GM19467 (cell line): ENCODE measurements around the gene C3orf22.
"Not testable (repeated sequence)": the region's sequence is repeated elsewhere in the genome, so short reads cannot be mapped to it uniquely, and the experiment has no call there.

Experiments used
- ATAC-seq: cut with Tn5 transposase; IDR thresholded peaks from one replicate; pipeline ENCODE4 v1.9.1; 2021; ENCODE audit warnings: mild to moderate bottlenecking, moderate library complexity; ENCODE audit not compliant: unreplicated experiment

Gene C3orf22

GRCh38 chr3:126544596-126545281 lies 14.0 kb downstream of the C3orf22 start:
- ATAC-seq: no peak

DNA sequence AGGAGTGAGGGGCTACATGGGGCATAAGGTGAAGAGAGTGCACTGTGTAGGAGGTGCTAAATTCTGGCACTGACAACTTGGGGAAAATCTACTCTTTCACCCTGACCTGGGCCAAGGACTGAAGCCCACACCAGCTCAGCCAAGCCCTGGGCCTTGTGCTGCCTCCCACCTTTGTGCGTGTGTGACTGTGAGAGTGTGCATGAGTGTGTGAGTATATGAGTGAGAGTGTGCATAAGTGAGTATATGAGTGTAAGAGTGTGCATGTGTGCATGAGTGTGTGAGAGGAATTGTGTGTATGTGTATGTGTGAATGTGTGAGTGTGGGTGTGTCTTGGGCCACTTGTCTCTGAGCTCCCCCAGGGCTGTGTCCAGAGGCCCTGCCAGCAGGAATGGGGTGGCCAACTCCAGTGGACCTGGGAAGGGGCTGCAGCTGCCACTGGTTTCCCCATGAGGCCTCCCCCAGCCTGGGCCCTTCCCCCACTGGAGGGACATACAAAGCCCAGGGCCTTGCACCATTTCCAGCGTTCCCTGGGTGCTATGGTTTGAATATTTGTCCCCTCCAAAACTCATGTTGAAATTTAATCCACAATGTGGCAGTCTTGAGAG lies 15.2 kb downstream of the C3orf22 start:
- ATAC-seq: no peak

GRCh38 chr3:126542340-126543241 lies 16.1 kb downstream of the C3orf22 start:
- ATAC-seq: no peak

DNA sequence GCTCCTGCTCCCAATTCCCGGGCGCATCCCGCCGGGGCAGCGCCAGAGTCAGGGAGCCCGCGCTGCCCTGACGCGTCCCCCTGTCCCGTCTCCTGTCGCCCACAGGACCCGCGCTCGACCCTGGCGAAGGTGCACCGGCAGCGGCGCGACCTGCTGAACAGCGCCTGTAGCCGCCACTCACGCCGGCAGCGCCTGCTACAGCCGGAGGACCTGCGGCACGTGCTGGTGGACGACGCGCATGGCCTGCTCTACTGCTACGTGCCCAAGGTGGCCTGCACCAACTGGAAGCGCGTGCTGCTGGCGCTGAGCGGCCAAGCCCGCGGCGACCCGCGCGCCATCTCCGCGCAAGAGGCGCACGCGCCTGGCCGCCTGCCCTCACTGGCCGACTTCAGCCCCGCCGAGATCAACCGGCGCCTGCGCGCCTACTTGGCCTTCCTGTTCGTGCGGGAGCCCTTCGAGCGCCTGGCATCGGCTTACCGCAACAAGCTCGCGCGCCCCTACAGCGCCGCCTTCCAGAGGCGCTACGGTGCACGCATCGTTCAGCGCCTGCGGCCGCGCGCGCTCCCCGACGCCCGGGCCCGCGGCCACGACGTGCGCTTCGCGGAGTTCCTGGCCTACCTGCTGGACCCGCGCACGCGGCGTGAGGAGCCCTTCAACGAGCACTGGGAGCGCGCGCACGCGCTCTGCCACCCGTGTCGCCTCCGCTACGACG lies 16.9 kb downstream of the C3orf22 start:
- no peak for ATAC-seq

- no peak for ATAC-seq
These were observed 17.6 kb downstream of the C3orf22 start for GRCh38 chr3:126540951-126541627.

DNA sequence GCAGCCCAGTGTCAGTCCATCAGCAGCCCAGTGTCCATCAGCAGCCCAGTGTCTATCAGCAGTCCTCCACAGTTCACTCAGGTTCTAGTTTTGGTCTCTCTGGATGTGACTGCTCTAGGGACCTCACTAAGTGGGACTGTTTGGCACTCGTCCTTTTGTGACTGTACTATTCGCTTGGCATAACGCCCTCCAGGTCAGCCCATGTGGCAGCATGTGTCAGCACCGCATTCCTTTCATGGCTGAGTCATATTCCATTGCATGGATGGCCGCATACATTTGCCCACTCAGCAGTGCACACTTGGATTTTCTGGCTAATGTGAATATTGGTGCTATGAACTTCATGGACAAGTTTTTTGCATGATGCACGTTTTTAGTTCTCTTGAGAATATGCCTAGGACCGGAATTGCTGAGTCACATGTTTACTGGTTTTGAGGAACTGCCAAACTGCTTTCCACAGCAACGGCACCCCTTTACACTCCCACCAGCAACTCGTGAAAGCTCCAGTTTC lies 18.3 kb downstream of the C3orf22 start:
- no peak for ATAC-seq

DNA sequence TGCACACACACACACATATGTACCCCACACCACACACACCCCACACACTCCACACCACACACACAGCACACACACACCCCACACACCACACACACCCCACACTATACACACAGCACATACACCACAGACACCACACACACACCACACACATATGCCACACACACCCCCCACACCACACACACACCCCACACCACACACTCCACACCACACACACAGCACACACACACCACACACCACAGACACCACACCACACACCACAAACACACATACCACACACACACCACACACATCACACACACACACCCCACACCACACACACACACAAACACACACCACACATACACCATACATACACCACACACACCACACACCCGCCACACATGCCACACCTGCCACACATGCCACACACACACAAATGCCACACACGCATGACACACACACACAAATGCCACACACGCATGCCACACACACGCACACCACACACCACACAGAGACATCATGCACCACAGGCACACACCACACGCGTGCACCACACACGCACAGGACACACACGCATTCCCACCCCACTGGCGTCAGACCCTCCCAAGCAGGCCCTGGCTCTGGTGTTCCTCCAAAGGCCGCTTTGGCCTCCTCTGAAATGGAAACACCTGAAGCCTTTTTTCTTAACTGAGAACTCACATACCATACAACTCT lies 19.0 kb downstream of the C3orf22 start:
- no peak for ATAC-seq

DNA sequence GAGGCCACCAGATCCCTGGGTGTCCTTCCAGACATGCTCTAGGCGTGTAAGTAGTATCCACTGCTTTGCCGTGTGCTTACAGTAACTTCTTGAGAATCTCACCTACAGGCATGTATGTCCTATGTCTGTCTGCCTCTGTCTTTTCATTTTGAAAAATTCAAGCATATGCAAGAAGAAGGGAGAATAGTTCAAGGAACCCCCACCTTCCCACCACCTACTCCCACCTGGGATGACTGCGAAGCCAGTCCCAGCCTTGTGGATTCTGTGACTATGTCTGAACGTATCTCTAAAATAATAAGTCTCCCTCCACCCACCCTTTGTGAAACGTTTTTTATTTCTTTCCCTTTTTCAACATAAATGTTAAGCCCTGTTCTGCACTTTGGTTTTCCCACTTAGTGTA lies 19.8 kb downstream of the C3orf22 start:
- ATAC-seq: no peak

GRCh38 chr3:126538316-126538715 lies 20.4 kb downstream of the C3orf22 start:
- ATAC-seq: no peak

DNA sequence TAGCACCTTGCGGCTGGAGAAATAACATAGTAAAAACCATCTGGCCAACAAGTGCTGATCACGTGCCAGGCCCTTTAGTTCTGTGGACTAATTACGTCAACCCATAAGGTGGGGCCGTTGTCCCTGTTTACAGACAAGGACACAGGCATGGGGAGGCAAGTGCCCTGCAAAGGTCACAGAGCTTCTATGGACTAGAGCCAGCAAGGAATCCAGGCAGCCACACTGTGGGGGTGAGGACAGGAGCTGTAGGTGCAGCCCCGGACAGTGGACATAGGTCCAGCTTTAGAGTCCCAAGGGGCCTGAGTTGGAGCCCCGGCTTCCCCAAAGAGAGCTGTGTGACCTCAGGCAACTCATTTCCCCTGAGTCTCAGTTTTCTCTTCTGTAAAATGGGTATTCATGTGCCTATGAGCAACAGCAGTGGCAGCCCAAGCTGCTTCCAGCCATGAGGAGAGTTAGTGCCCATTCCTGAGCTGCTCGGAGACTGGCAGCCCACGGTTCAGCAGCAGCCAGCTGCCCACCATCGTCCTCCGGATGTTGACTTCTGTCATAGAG lies 20.9 kb downstream of the C3orf22 start:
- ATAC-seq: no peak

GRCh38 chr3:126537116-126537729 lies 21.5 kb downstream of the C3orf22 start:
- no peak for ATAC-seq

GRCh38 chr3:126536126-126536525 lies 22.6 kb downstream of the C3orf22 start:
- no peak for ATAC-seq

- no peak for ATAC-seq
These were observed 23.1 kb downstream of the C3orf22 start for GRCh38 chr3:126535636-126536035.

DNA sequence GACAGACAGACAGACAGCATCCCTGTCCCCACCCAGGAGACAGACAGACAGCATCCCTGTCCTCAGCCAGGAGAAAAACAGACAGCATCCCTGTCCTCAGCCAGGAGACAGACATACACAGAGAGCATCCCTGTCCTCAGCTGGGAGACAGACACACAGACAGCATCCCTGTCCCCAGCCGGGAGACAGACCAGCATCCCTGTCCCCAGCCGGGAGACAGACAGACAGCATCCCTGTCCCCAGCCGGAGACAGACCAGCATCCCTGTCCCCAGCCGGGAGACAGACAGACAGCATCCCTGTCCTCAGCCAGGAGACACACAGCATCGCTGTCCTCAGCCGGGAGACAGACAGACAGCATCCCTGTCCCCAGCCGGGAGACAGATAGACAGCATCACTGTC lies 24.0 kb downstream of the C3orf22 start:
- ATAC-seq: not testable (repeated sequence)

DNA sequence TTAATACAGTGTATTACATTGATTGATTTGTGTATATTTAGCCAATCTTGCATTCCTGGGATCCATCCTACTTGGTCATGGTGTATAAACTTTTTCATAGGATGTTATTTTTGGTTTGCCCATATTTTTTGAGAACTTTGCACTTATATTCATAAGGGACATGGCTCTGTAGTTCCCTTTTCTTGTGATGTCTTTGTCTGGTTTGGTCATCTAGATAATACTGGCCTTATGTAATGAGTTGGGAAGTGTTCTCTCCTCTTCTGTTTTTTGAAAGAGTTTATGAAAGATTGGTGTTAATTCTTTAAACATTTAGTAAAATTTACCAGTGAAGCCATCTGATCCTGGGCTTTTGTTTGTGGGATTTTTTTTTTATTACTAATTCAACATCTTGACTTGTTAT lies 25.2 kb downstream of the C3orf22 start:
- ATAC-seq: no peak

DNA sequence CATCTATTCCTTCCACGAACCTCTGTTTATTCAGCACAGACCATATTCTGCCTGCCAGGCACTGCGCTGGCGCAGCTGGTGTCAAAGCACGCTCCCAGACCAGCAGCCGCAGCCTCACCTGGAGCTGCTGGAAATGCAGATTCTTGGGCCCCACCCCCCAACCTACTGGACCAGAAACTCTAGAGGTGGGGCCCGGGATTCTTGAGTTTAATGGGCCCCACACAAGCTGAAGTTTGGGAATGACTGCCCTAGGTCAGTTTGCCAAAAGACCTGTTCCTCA lies 27.7 kb downstream of the C3orf22 start:
- no peak for ATAC-seq

- ATAC-seq: peak; percentile 56
These were observed 28.3 kb downstream of the C3orf22 start for GRCh38 chr3:126530171-126531050.

DNA sequence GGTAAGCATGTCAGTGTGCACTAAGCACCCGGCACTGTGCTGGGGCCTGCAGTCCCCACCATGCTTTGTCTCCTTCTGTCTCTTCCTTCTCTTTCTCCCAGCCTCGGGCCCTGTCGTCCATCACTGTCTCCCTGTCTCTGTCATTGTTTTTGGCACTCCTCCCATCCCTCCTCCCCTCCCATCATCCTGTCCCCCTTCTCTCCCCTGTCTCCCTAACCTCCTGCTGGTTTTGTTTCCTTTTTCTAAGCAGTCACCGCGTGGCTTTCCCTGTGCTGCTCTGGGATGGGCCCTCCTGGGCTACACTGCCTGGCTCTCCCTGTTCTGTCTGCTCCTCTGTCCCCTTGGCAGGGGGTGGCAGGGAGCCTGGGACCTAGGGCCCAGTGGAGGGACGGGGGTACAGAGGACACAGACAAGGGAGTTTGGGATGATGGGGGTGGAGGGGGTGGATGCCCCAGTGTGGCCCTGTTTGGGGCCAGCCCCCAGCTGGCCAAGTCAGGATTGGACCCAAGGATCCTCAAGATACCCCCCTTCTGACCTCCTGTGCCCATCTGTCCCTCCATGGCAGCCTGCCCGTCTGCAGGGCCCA lies 29.1 kb downstream of the C3orf22 start:
- ATAC-seq: no peak
